ACC112 (cell line): ENCODE measurements around the gene MICAL3.
"Not testable (repeated sequence)": the region's sequence is repeated elsewhere in the genome, so short reads cannot be mapped to it uniquely, and the experiment has no call there.

Experiments used
- H2AFZ ChIP-seq: fragments of 200-600 bp; sonication (generic); one replicate; pipeline ENCODE4 v1.6.0; 2017; ENCODE audit warnings: antibody characterized with exemption, low read length; ENCODE audit not compliant: unreplicated experiment
- H3K27ac ChIP-seq: fragments of 200-600 bp; sonication (generic); 2 replicates; pipeline ENCODE4 v1.5.1; 2014; ENCODE audit warnings: low read depth, mild to moderate bottlenecking, antibody characterized with exemption, low read length, moderate library complexity
- H3K27me3 ChIP-seq: fragments of 200-600 bp; sonication (generic); 2 replicates; pipeline ENCODE4 v1.6.1; 2014; ENCODE audit warnings: mild to moderate bottlenecking, antibody characterized with exemption, low read length, moderate library complexity, mixed read lengths; ENCODE audit not compliant: insufficient read depth
- H3K36me3 ChIP-seq: fragments of 200-600 bp; sonication (generic); 2 replicates; pipeline ENCODE4 v1.6.1; 2016; ENCODE audit warnings: mild to moderate bottlenecking, antibody characterized with exemption, low read length, moderate library complexity, mixed read lengths; ENCODE audit not compliant: insufficient read depth
- H3K4me1 ChIP-seq: fragments of 200-600 bp; sonication (generic); one replicate; pipeline ENCODE4 v1.6.1; 2016; ENCODE audit warnings: low read length, mixed read lengths; ENCODE audit not compliant: insufficient read depth, unreplicated experiment, control insufficient read depth
- H3K4me3 ChIP-seq: fragments of 200-600 bp; sonication (generic); 2 replicates; pipeline ENCODE4 v1.5.1; 2014; ENCODE audit warnings: mild to moderate bottlenecking, low read depth, low read length
- H3K79me2 ChIP-seq: fragments of 200-600 bp; sonication (generic); one replicate; pipeline ENCODE4 v1.6.0; 2016; ENCODE audit warnings: low read length; ENCODE audit not compliant: control insufficient read depth, unreplicated experiment, insufficient read depth

Gene MICAL3

DNA sequence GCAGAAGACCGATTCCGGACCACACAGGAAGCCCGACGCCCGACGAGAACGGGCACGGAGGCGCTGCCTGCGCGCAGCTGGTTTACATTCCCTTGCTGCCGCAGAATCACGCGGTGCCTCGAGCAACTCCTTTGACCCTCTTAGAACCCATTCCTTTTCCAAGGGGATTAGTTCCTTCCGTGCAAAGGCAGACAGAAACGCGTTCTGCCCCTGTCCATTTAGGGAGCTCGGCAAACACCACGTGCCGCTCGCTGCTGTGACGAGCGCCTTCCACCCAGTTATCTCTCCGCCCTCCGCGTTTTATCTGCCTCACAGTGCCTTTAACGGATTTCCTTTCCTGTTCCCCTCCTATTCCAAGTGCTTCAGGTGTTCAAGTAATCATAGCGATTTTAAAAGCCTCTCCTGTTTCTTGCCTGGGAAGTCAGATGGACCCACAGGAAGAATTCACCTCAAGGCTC, 24.1 kb upstream of the MICAL3 start:
- no peaks in the 10 kb centered on the region for H3K4me1 ChIP-seq
- H3K4me3 ChIP-seq: peak overlapping the region; percentile 62
- H3K36me3 ChIP-seq: no peaks in the 10 kb centered on the region
- H2AFZ ChIP-seq: no peak overlapping the region
- H3K27me3 ChIP-seq: no peaks in the 10 kb centered on the region
- H3K79me2 ChIP-seq: no peaks in the 10 kb centered on the region
- H3K27ac ChIP-seq: no peak overlapping the region

DNA sequence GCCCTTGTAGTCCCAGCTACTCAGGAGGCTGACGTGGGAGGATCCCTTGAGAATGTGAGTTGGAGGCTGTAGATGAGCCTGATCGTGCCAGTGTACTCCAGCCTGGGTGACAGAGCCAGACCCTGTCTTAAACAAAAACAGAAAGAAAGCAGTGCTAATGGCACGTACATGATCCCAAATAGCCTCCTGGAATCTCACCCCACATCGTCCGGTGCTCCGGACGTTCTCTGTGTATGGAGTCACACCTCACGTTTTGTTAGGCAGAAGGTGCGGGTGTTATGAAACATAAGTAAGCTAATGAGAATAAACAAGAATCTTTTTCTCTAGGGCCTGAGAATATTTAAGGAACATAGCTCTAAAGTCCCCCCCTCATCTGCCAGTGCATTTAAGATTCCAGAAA, 23.7 kb upstream of the MICAL3 start:
- H3K36me3 ChIP-seq: no peaks in the 10 kb centered on the region
- H3K4me3 ChIP-seq: peak overlapping the region; percentile 62
- no peak overlapping the region for H3K27ac ChIP-seq
- H2AFZ ChIP-seq: peak overlapping the region; percentile 25
- H3K79me2 ChIP-seq: no peaks in the 10 kb centered on the region
- no peaks in the 10 kb centered on the region for H3K4me1 ChIP-seq
- no peaks in the 10 kb centered on the region for H3K27me3 ChIP-seq

DNA sequence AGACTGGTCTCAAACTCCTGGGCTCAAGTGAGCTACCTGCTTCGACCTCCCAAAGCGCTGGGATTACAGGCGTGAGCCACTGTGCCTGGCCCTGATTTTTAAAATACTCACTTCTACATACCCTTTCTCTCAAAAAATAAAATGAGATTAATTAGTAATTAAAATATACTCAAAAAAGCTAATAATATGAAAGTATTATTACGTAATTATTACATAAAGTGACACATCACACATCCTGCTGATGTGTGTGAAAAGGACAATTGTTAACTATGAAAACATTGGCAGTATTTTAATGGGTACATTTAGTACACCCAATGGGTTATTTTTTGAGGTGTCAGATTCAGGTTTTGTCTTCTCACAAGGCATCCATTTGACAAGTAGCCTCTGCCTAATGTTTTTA, 21.4 kb upstream of the MICAL3 start:
- no peak overlapping the region for H2AFZ ChIP-seq
- no peaks in the 10 kb centered on the region for H3K4me1 ChIP-seq

DNA sequence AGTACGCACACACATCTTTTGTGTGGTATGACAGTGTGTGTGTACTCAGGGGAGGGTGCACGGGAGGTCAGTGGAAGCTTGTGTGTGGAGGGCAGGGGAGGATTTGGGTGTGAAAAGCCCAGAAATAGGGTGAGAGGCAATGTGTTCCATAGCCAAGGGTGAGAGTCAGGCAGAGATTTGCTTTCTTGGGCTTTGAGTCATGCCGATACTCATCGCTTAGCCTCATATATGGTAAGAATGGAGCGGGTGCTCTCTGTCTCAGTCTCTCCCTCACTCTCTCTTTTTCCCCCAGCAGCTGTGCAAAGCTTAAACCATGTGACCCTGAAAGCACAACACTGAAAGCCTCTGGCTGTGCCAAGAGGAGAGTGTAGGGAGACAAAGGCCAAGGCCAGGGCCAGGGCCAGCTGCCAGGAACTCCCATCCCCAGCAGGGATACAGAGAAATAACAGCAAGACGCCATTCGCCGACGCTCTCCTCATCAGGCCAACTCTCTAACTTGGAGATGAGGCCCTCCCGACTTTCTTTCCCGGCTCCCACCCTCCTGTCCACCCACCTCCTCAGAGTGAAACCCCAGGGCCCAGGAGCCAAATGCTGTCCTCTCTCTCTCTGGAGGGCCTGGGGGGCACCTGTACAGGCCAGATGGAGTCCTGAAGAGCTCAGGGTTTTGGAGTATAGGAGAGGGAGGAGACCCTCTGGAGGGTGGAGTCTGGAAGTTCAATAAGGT, 20.3 kb upstream of the MICAL3 start:
- H3K79me2 ChIP-seq: no peaks in the 10 kb centered on the region
- no peak overlapping the region for H3K4me3 ChIP-seq
- H3K4me1 ChIP-seq: no peaks in the 10 kb centered on the region
- H3K36me3 ChIP-seq: no peaks in the 10 kb centered on the region
- H2AFZ ChIP-seq: no peak overlapping the region
- no peaks in the 10 kb centered on the region for H3K27me3 ChIP-seq
- H3K27ac ChIP-seq: no peak overlapping the region

More for the DNA sequence above, 21.4 kb upstream of the MICAL3 start:
- no peaks in the 10 kb centered on the region for H3K36me3 ChIP-seq
- H3K27ac ChIP-seq: no peak overlapping the region
- no peaks in the 10 kb centered on the region for H3K79me2 ChIP-seq
- H3K4me3 ChIP-seq: no peak overlapping the region
- H3K27me3 ChIP-seq: no peaks in the 10 kb centered on the region

DNA sequence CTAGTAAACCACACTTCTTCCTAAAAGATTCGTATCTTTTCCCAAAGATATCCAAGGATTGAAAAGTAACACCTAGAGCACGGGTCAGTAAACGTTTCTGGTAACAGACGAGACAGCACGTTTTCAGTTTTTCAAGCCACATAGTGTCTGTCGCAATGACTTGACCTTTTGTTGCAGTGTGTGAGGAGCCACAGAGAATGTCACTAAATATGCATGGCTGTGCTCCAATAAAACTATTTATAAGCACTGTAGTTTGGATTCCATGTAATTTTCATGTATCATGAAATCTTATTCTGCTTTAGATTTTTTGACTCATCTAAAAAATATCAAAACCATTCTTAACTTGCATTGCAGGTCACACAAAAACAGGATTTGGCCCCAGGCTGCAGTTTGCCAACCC, 18.3 kb upstream of the MICAL3 start:
- Histone ChIP-seq H2AFZ (no peak overlapping the region), H3K27ac (peak overlapping the region; percentile 19; the same call in 1 of the 2 replicates), H3K4me3 (no peak overlapping the region), H3K36me3 (no peaks in the 10 kb centered on the region), H3K79me2 (no peaks in the 10 kb centered on the region), H3K4me1 (no peaks in the 10 kb centered on the region), H3K27me3 (no peaks in the 10 kb centered on the region)

DNA sequence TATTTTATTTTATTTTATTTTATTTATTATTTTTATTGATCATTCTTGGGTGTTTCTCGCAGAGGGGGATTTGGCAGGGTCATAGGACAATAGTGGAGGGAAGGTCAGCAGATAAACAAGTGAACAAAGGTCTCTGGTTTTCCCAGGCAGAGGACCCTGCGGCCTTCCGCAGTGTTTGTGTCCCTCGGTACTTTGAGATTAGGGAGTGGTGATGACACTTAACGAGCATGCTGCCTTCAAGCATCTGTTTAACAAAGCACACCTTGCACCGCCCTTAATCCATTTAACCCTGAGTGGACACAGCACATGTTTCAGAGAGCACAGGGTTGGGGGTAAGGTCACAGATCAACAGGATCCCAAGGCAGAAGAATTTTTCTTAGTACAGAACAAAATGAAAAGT, 16.5 kb upstream of the MICAL3 start:
- not testable (repeated sequence) for H3K36me3 ChIP-seq, H3K79me2 ChIP-seq, H3K4me3 ChIP-seq, H2AFZ ChIP-seq, H3K27ac ChIP-seq, H3K4me1 ChIP-seq, H3K27me3 ChIP-seq

DNA sequence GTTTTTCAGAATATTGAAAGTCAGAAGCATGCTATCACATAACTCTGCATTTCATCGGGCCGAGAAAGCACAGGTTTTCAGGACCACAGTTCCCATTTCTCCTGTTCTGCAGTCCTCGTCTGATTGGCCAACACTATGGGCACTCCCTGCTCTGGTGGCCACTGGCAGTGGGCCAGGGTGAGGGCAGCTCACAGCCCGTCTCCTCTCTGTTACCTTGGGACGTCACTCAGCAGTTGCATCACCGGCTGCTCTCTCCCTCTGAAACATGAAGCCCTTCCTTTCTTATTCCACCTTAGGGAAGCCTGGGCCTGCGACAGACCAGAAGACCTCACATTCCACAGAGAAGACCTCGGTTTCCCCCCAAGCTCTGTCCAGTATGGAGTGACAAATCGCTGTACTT, 11.4 kb upstream of the MICAL3 start:
- H3K4me3 ChIP-seq: no peak overlapping the region

DNA sequence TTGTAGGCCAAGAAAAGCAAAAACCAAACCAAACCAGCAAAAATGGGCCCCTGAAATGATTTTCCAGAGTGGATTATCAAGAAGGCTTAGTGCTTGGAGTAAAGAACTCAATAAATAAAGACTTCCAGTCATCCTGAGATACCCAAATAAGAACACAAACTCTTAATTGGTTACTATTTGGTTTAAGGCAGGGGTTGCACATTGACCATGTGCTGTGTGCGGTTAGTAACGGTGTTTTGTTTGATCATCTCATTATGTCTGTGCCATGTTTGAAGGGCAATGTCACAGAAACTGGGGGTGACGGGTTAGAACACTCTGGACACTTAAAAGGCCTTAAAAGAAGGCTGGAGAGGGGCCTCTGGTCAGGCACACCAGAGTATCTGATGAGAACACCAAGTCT, 9.7 kb upstream of the MICAL3 start:
- Histone ChIP-seq H3K79me2 (no peaks in the 10 kb centered on the region), H3K27ac (peak overlapping the region; percentile 26)

More for the DNA sequence above, 11.4 kb upstream of the MICAL3 start:
- Histone ChIP-seq H3K79me2 (no peaks in the 10 kb centered on the region), H3K27me3 (no peaks in the 10 kb centered on the region), H2AFZ (no peak overlapping the region), H3K36me3 (no peaks in the 10 kb centered on the region), H3K27ac (no peak overlapping the region), H3K4me1 (peaks cover 33% of the 10 kb centered on the region)

DNA sequence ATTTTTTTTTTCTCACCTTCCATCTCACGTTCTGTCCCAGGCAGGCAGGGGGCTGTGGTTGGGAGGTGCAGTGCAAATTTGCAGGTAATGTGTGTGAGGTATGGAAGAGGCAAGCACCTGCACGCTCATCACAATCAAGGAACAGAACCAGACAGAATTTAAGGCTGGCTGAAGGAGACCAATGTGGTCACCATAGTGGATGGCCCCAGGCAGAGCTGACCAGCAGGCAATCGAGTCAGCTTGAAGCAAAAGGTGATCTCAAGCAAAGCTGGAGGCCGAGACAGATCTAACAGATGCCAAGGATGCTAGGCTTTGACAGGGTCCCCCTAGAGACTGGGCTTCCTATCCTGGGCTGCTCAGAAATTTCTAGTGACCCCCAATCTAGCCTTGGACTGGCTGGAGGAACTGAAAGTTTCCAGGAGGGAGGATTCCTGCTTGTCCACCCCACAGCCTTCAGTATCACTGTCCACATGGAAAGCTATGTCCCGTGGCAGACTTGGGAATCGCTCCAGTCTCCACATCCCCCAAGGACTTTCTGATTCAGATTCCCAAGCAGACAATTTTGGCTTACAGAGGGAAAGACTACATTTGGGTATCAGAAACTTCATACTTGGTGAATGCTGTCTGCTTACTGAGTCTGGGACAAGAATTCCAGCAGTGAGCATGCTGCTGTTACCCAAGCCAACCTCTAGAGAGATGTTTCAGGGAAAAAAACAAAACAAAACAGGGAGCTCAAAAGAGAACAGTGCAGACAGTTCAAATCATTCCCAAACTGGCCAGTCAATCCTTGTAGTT, 9.0 kb upstream of the MICAL3 start:
- Histone ChIP-seq H3K27me3 (no peaks in the 10 kb centered on the region), H3K27ac (peak overlapping the region; percentile 26), H3K79me2 (no peaks in the 10 kb centered on the region), H3K4me3 (no peak overlapping the region), H3K4me1 (peaks cover 33% of the 10 kb centered on the region), H3K36me3 (no peaks in the 10 kb centered on the region), H2AFZ (peak overlapping the region; percentile 73)

More for the DNA sequence above, 9.7 kb upstream of the MICAL3 start:
- peaks cover 33% of the 10 kb centered on the region for H3K4me1 ChIP-seq
- H2AFZ ChIP-seq: peak overlapping the region; percentile 73
- H3K4me3 ChIP-seq: no peak overlapping the region
- no peaks in the 10 kb centered on the region for H3K27me3 ChIP-seq
- H3K36me3 ChIP-seq: no peaks in the 10 kb centered on the region

DNA sequence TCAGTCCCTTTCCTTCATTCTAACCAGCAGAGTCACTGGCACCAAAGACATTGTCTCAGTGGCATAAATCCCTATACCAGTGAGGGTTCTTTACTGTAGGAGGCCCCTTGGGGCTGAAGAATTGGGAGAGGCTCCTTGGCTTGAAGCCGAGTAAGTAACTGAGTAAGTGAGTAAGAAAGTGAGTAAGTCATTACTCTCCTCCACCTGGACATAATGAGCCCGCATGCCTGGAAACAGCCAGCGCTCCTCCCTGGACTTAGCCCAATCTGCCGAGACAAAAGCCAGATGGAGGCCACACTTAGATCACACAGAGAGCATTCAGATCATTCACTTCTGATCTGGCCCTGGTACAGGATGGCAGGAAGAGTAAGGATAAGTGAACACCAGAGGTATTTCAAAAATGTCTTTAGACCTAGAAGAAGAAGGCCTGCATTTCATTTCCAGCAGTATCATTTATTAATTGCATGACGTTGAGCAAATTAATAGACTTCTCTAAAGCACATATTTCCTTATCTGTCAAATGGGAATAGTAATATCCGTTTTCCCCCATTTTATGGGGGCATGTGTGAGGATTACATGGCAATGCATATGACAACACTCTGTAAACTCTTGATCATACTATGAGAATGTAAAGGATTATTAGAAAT, 8.2 kb upstream of the MICAL3 start:
- Histone ChIP-seq H3K27ac (peak overlapping the region; percentile 78), H2AFZ (no peak overlapping the region), H3K36me3 (no peaks in the 10 kb centered on the region), H3K27me3 (no peaks in the 10 kb centered on the region), H3K4me3 (peak overlapping the region; percentile 28), H3K4me1 (peaks cover 33% of the 10 kb centered on the region), H3K79me2 (no peaks in the 10 kb centered on the region)
